ENCODE data around the gene RNF41.
"Not testable (repeated sequence)": the region's sequence is repeated elsewhere in the genome, so short reads cannot be mapped to it uniquely, and the experiment has no call there.

The RNF41 gene

GRCh38 chr12:56156464-56157200, 65.1 kb downstream of the RNF41 start:
- not testable (repeated sequence) for H2BK5ac ChIP-seq (ENCODE audit: low read length); H2BK15ac ChIP-seq (ENCODE audit: low read length); H3K23ac ChIP-seq (ENCODE audit: low read depth, low read length, poor library complexity); H3K4me2 ChIP-seq (ENCODE audit: insufficient read depth, low read length, poor library complexity, severe bottlenecking); H3K14ac ChIP-seq (ENCODE audit: low read length); H3K18ac ChIP-seq (ENCODE audit: low read length); H3K79me1 ChIP-seq (ENCODE audit: low read depth, low read length); H3K9ac ChIP-seq (ENCODE audit: low read depth, low read length, poor library complexity); H2AK5ac ChIP-seq (ENCODE audit: low read depth, low read length); DNase-seq (ENCODE audit: low spot score); H2BK12ac ChIP-seq (ENCODE audit: low read length); H2AFZ ChIP-seq (ENCODE audit: low read length); H4K8ac ChIP-seq (ENCODE audit: low read depth, low read length); H4K91ac ChIP-seq (ENCODE audit: low read depth, low read length, poor library complexity); H3K27me3 ChIP-seq (ENCODE audit: control insufficient read depth in 3 of 3, insufficient read depth in 3 of 3, low read depth in 1 of 3, low read length in 3 of 3); H3K4me3 ChIP-seq (ENCODE audit: low read length in 2 of 2); H3K9me3 ChIP-seq (replicated peaks in 1 of 2; ENCODE audit: control insufficient read depth in 2 of 2, insufficient read depth in 1 of 2, low read depth in 1 of 2, low read length in 2 of 2); H3K4ac ChIP-seq (ENCODE audit: low read length); H2BK120ac ChIP-seq (ENCODE audit: low read depth, low read length)
- peaks cover 30 to 41% of the 10 kb centered on the region in 2 donors for H3K36me3 ChIP-seq (replicated peaks in 1 of 2; ENCODE audit: control insufficient read depth in 2 of 2, insufficient read depth in 2 of 2, low read length in 2 of 2)
- no CpG with 5 or more reads among the region's 21 CpGs for WGBS, 2 donors (ENCODE audit: extremely low coverage in 2 of 2, insufficient read length in 2 of 2, insufficient replicate concordance in 1 of 2)
- peaks cover 27 to 34% of the 10 kb centered on the region in 2 donors for H3K4me1 ChIP-seq (ENCODE audit: control insufficient read depth in 2 of 2, insufficient read depth in 1 of 2, low read depth in 1 of 2, low read length in 2 of 2)
- H3K27ac ChIP-seq (replicated peaks; ENCODE audit: low read length), result peak overlapping the region; percentile 96

GRCh38 chr12:56155256-56155845, 66.4 kb downstream of the RNF41 start:
- Histone ChIP-seq H3K4me3 (ENCODE audit: low read length in 2 of 2) (no peak overlapping the region), H3K4me2 (ENCODE audit: insufficient read depth, low read length, poor library complexity, severe bottlenecking) (no peak overlapping the region), H3K4me1 (ENCODE audit: control insufficient read depth in 2 of 2, insufficient read depth in 1 of 2, low read depth in 1 of 2, low read length in 2 of 2) (peaks cover 18 to 23% of the 10 kb centered on the region in 2 donors), H3K79me1 (ENCODE audit: low read depth, low read length) (no peaks in the 10 kb centered on the region), H2BK120ac (ENCODE audit: low read depth, low read length) (no peak overlapping the region), H2AFZ (ENCODE audit: low read length) (no peak overlapping the region), H4K8ac (ENCODE audit: low read depth, low read length) (no peak overlapping the region), H2BK12ac (ENCODE audit: low read length) (no peak overlapping the region), H2BK15ac (ENCODE audit: low read length) (no peak overlapping the region), H2AK5ac (ENCODE audit: low read depth, low read length) (no peak overlapping the region), H3K9me3 (replicated peaks in 1 of 2; ENCODE audit: control insufficient read depth in 2 of 2, insufficient read depth in 1 of 2, low read depth in 1 of 2, low read length in 2 of 2) (no peaks in the 10 kb centered on the region), H3K9ac (ENCODE audit: low read depth, low read length, poor library complexity) (no peak overlapping the region), H3K14ac (ENCODE audit: low read length) (no peak overlapping the region), H2BK5ac (ENCODE audit: low read length) (peak overlapping the region; percentile 2), H3K36me3 (replicated peaks in 1 of 2; ENCODE audit: control insufficient read depth in 2 of 2, insufficient read depth in 2 of 2, low read length in 2 of 2) (peaks cover 21 to 28% of the 10 kb centered on the region in 2 donors), H3K27ac (replicated peaks; ENCODE audit: low read length) (no peak overlapping the region), H4K91ac (ENCODE audit: low read depth, low read length, poor library complexity) (no peak overlapping the region), H3K23ac (ENCODE audit: low read depth, low read length, poor library complexity) (no peak overlapping the region), H3K18ac (ENCODE audit: low read length) (no peak overlapping the region), H3K27me3 (ENCODE audit: control insufficient read depth in 3 of 3, insufficient read depth in 3 of 3, low read depth in 1 of 3, low read length in 3 of 3) (no peaks in the 10 kb centered on the region), H3K4ac (ENCODE audit: low read length) (no peak overlapping the region)
- no peak for DNase-seq (ENCODE audit: low spot score)
- no CpG with 5 or more reads among the region's 11 CpGs for WGBS, 2 donors (ENCODE audit: extremely low coverage in 2 of 2, insufficient read length in 2 of 2, insufficient replicate concordance in 1 of 2)

- no peak overlapping the region for H2BK15ac ChIP-seq (ENCODE audit: low read length)
- H3K27ac ChIP-seq (replicated peaks; ENCODE audit: low read length), result no peak overlapping the region
- no peak overlapping the region for H4K8ac ChIP-seq (ENCODE audit: low read depth, low read length)
- no peak overlapping the region for H4K91ac ChIP-seq (ENCODE audit: low read depth, low read length, poor library complexity)
- no peak overlapping the region for H3K9ac ChIP-seq (ENCODE audit: low read depth, low read length, poor library complexity)
- H2BK5ac ChIP-seq (ENCODE audit: low read length), result no peak overlapping the region
- H3K4me3 ChIP-seq (ENCODE audit: low read length in 2 of 2), result no peak overlapping the region
- H2BK12ac ChIP-seq (ENCODE audit: low read length), result no peak overlapping the region
- H3K4ac ChIP-seq (ENCODE audit: low read length), result no peak overlapping the region
- H3K4me1 ChIP-seq (ENCODE audit: control insufficient read depth in 2 of 2, insufficient read depth in 1 of 2, low read depth in 1 of 2, low read length in 2 of 2), result peaks cover 12 to 18% of the 10 kb centered on the region in 2 donors
- DNase-seq (ENCODE audit: low spot score), result no peak
- no peak overlapping the region for H3K4me2 ChIP-seq (ENCODE audit: insufficient read depth, low read length, poor library complexity, severe bottlenecking)
- H3K18ac ChIP-seq (ENCODE audit: low read length), result no peak overlapping the region
- no peaks in the 10 kb centered on the region for H3K27me3 ChIP-seq (ENCODE audit: control insufficient read depth in 3 of 3, insufficient read depth in 3 of 3, low read depth in 1 of 3, low read length in 3 of 3)
- H2AFZ ChIP-seq (ENCODE audit: low read length), result no peak overlapping the region
- H2AK5ac ChIP-seq (ENCODE audit: low read depth, low read length), result no peak overlapping the region
- H3K79me1 ChIP-seq (ENCODE audit: low read depth, low read length), result no peaks in the 10 kb centered on the region
- no peak overlapping the region for H2BK120ac ChIP-seq (ENCODE audit: low read depth, low read length)
- no peak overlapping the region for H3K23ac ChIP-seq (ENCODE audit: low read depth, low read length, poor library complexity)
- peaks cover 18 to 23% of the 10 kb centered on the region in 2 donors for H3K36me3 ChIP-seq (replicated peaks in 1 of 2; ENCODE audit: control insufficient read depth in 2 of 2, insufficient read depth in 2 of 2, low read length in 2 of 2)
- no CpG with 5 or more reads among the region's 5 CpGs for WGBS, 2 donors (ENCODE audit: extremely low coverage in 2 of 2, insufficient read length in 2 of 2, insufficient replicate concordance in 1 of 2)
- no peak overlapping the region for H3K14ac ChIP-seq (ENCODE audit: low read length)
- no peaks in the 10 kb centered on the region for H3K9me3 ChIP-seq (replicated peaks in 1 of 2; ENCODE audit: control insufficient read depth in 2 of 2, insufficient read depth in 1 of 2, low read depth in 1 of 2, low read length in 2 of 2)
Observed at GRCh38 chr12:56154818-56155217, 66.9 kb downstream of the RNF41 start.

GRCh38 chr12:56154246-56154771, 67.4 kb downstream of the RNF41 start:
- Histone ChIP-seq H3K18ac (ENCODE audit: low read length) (no peak overlapping the region), H2AK5ac (ENCODE audit: low read depth, low read length) (no peak overlapping the region), H4K91ac (ENCODE audit: low read depth, low read length, poor library complexity) (no peak overlapping the region), H3K9ac (ENCODE audit: low read depth, low read length, poor library complexity) (no peak overlapping the region), H2BK5ac (ENCODE audit: low read length) (no peak overlapping the region), H2BK120ac (ENCODE audit: low read depth, low read length) (no peak overlapping the region), H3K4me1 (ENCODE audit: control insufficient read depth in 2 of 2, insufficient read depth in 1 of 2, low read depth in 1 of 2, low read length in 2 of 2) (peaks cover 7 to 14% of the 10 kb centered on the region in 2 donors), H3K14ac (ENCODE audit: low read length) (no peak overlapping the region), H3K79me1 (ENCODE audit: low read depth, low read length) (no peaks in the 10 kb centered on the region), H3K36me3 (replicated peaks in 1 of 2; ENCODE audit: control insufficient read depth in 2 of 2, insufficient read depth in 2 of 2, low read length in 2 of 2) (peaks cover 17 to 18% of the 10 kb centered on the region in 2 donors), H3K23ac (ENCODE audit: low read depth, low read length, poor library complexity) (no peak overlapping the region), H2BK12ac (ENCODE audit: low read length) (no peak overlapping the region), H3K4ac (ENCODE audit: low read length) (no peak overlapping the region), H2AFZ (ENCODE audit: low read length) (no peak overlapping the region), H4K8ac (ENCODE audit: low read depth, low read length) (no peak overlapping the region), H3K4me3 (ENCODE audit: low read length in 2 of 2) (no peak overlapping the region), H3K27ac (replicated peaks; ENCODE audit: low read length) (no peak overlapping the region), H3K27me3 (ENCODE audit: control insufficient read depth in 3 of 3, insufficient read depth in 3 of 3, low read depth in 1 of 3, low read length in 3 of 3) (no peaks in the 10 kb centered on the region), H2BK15ac (ENCODE audit: low read length) (no peak overlapping the region), H3K9me3 (replicated peaks in 1 of 2; ENCODE audit: control insufficient read depth in 2 of 2, insufficient read depth in 1 of 2, low read depth in 1 of 2, low read length in 2 of 2) (no peaks in the 10 kb centered on the region), H3K4me2 (ENCODE audit: insufficient read depth, low read length, poor library complexity, severe bottlenecking) (no peak overlapping the region)
- DNase-seq (ENCODE audit: low spot score), result no peak
- WGBS, 2 donors (ENCODE audit: extremely low coverage in 2 of 2, insufficient read length in 2 of 2, insufficient replicate concordance in 1 of 2), result no CpG with 5 or more reads among the region's 1 CpG

All from neuronal stem cell (in vitro differentiated cells).